NB4 (cell line): Measurements from ENCODE around the gene RHOT1.

Source experiments
- DNase-seq: peaks from one replicate; pipeline ENCODE4 v3.0.0; 2010; ENCODE audit warnings: low read depth
- H3K4me3 ChIP-seq: one replicate; pipeline ENCODE4 v1.5.1; 2011; ENCODE audit warnings: mild to moderate bottlenecking, low read depth, low read length, moderate library complexity
- MYC ChIP-seq: IDR thresholded peaks from 2 replicates; pipeline ENCODE4 v1.6.1; 2011; ENCODE audit warnings: low read depth, low read length
- POLR2A ChIP-seq: IDR thresholded peaks from 2 replicates; pipeline ENCODE4 v1.6.1; 2011; ENCODE audit warnings: mild to moderate bottlenecking; ENCODE audit not compliant: insufficient read length; ENCODE audit errors: extremely low read depth
- TF ChIP-seq, protein P1 (sequence below): IDR thresholded peaks from 2 replicates; pipeline ENCODE4 v1.6.1; 2011; ENCODE audit warnings: low read depth, low read length
- TF ChIP-seq, protein P2 (sequence below): IDR thresholded peaks from one replicate; pipeline ENCODE4 v1.5.1; 2012; ENCODE audit warnings: low read depth, low read length

Gene RHOT1

DNA sequence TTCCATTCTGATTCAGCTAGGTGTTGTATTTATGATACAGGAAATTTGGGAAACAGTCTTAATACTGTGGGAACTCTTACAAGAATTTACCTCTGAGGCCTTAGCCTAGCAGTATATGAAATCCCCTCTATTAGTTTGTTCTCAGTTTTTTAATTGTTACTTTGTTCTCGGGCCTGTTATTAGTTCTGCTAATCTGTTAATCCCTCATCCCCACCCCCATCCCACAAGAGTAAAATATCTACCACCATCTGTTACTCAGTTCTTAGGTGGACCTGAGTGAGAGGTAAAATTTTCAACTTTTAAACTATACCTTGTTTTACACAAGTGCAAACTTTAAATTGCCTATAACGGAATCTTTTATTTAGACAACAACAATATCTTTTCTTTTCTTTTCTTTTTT, 47.0 kb downstream of the RHOT1 start:
- DNase-seq = no peak
- H3K4me3 ChIP-seq = no peak overlapping the region
- TF ChIP-seq, protein P1, sequence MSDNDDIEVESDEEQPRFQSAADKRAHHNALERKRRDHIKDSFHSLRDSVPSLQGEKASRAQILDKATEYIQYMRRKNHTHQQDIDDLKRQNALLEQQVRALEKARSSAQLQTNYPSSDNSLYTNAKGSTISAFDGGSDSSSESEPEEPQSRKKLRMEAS = no peak
- TF ChIP-seq MYC (no peak), POLR2A (no peak)
- TF ChIP-seq, protein P2, sequence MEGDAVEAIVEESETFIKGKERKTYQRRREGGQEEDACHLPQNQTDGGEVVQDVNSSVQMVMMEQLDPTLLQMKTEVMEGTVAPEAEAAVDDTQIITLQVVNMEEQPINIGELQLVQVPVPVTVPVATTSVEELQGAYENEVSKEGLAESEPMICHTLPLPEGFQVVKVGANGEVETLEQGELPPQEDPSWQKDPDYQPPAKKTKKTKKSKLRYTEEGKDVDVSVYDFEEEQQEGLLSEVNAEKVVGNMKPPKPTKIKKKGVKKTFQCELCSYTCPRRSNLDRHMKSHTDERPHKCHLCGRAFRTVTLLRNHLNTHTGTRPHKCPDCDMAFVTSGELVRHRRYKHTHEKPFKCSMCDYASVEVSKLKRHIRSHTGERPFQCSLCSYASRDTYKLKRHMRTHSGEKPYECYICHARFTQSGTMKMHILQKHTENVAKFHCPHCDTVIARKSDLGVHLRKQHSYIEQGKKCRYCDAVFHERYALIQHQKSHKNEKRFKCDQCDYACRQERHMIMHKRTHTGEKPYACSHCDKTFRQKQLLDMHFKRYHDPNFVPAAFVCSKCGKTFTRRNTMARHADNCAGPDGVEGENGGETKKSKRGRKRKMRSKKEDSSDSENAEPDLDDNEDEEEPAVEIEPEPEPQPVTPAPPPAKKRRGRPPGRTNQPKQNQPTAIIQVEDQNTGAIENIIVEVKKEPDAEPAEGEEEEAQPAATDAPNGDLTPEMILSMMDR = no peak

DNA sequence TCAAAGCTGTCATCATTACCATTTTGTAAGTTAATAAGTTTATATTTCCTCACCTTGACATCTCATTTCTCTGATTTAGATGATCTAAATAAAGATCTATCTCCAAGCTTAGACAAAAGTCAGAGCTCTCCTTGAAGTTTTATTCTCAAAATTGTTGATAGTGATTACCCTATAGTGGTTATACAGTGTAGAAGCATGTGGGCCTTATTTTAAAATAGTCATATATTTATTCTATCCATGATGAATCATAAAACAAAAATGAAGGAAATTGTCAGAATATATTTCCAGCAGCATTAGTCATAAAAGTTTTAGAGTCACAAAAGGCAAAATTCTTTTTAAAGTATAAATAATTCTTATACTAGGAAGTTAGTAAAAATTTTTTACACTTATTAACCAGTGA, 49.0 kb downstream of the RHOT1 start:
- DNase-seq = no peak
- no peak overlapping the region for H3K4me3 ChIP-seq
- TF ChIP-seq, protein P2 = no peak
- TF ChIP-seq, protein P1 = no peak
- TF ChIP-seq MYC (no peak), POLR2A (no peak)

DNA sequence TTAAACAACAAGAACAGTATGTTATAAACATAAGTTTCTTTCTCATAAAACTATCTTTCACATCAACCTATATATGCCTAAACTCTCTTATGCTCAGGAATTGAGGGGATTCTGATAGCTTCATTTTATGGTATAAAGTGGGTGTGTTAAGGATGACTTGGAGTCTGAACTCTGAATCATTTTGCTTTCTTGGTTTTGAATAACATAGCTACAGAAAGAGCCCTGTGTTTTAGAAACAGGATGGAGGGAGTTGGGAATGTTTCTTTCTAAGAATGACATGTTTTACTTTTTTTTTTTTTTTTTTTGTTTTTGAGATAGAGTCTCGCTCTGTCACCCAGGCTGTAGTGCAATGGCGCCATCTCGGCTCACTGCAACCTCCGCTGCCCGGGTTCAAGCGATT, 50.1 kb downstream of the RHOT1 start:
- H3K4me3 ChIP-seq = no peak overlapping the region
- no peak for DNase-seq
- TF ChIP-seq POLR2A (no peak), MYC (no peak)
- TF ChIP-seq, protein P2 = no peak
- TF ChIP-seq, protein P1 = no peak

DNA sequence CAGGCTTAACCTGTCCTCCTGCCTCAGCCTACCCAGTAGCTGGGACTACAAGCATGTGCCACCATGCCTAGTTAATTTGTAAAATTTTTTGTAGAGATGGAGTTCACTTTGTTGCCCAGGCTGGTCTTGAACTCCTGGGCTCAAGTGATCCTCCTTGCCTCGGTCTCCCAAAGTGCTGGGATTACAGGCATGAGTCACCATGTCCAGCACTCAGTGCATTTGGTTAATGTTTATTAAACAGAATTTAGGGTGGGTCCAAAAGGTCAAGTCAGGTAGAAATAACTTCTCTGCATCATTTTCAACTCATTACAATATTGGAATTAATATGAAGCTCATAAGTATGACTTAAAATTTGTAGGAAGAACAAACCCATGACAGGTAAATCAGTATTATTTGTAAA, 55.7 kb downstream of the RHOT1 start:
- no peak for DNase-seq
- TF ChIP-seq, protein P1 = no peak
- TF ChIP-seq, protein P2 = no peak
- TF ChIP-seq MYC (no peak), POLR2A (no peak)
- H3K4me3 ChIP-seq = no peak overlapping the region

DNA sequence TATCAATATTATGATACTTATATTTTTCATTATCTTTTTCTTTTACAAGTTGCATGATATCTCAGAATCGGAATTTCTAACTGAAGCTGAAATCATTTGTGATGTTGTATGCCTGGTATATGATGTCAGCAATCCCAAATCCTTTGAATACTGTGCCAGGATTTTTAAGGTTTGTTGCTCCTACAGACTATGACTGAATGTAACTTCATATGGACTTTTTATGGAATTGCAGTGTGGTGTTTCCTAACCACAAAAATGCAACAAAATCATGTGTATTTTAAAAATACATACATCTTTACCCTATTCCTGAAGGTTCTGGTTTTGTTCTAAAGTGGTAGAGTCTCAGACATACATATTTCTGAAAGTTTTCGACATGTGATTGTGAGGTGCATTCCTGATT, 64.6 kb downstream of the RHOT1 start:
- no peak overlapping the region for H3K4me3 ChIP-seq
- DNase-seq = no peak
- TF ChIP-seq, protein P1 = no peak

DNA sequence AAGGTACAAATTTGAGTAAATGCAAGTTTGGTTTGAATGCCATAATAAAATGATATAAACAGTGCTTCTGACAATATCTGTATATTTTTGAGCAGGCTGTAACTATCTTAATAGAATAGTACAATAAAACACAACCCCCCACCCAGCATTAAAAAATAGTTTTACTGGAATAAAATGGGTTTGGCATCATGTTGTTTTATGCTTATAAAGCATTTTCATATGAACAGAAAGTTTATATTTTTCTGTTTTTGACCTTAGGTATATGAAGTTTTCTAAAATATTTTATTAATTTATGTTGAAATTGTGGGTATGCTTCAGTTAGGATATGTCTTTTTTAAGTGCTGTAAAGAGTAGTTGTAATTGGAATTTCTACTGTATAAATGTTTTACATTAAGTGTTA, 66.1 kb downstream of the RHOT1 start:
- no peak for DNase-seq
- no peak overlapping the region for H3K4me3 ChIP-seq
- TF ChIP-seq, protein P1 = no peak
- TF ChIP-seq MYC = no peak
- TF ChIP-seq, protein P2 = no peak
- no peak for TF ChIP-seq POLR2A
